H9 (cell line): Measurements from ENCODE around the gene XRRA1. TPM values are rescaled to one million over a fixed set of nuclear protein-coding genes. Genes with fewer than 3 reads are reported as not detected.

ENCODE experiments used
- DNase-seq: peaks from one replicate; pipeline ENCODE4 v3.0.0-alpha.2; 2017
- H2AFZ ChIP-seq: one replicate; pipeline ENCODE4 v1.6.1; 2013; ENCODE audit warnings: mild to moderate bottlenecking, low read length, control low read depth, moderate library complexity
- H2AK5ac ChIP-seq: 2 replicates; pipeline ENCODE4 v1.6.1; 2013; ENCODE audit warnings: low read length, control low read depth, mixed read lengths; ENCODE audit not compliant: insufficient read length
- H2BK120ac ChIP-seq: one replicate; pipeline ENCODE4 v1.6.1; 2013; ENCODE audit warnings: low read depth, mild to moderate bottlenecking, low read length, control low read depth, inconsistent platforms; ENCODE audit not compliant: poor library complexity, severe bottlenecking
- H2BK12ac ChIP-seq: 2 replicates; pipeline ENCODE4 v1.6.1; 2013; ENCODE audit warnings: low read length, control low read depth, mixed read lengths, low read depth; ENCODE audit not compliant: insufficient read length
- H2BK15ac ChIP-seq: 2 replicates; pipeline ENCODE4 v1.6.1; 2013; ENCODE audit warnings: low read depth, low read length, control low read depth
- H2BK20ac ChIP-seq: one replicate; pipeline ENCODE4 v1.6.1; 2013; ENCODE audit warnings: low read depth, mild to moderate bottlenecking, low read length, control low read depth, inconsistent platforms; ENCODE audit not compliant: poor library complexity, severe bottlenecking
- H2BK5ac ChIP-seq: 2 replicates; pipeline ENCODE4 v1.6.1; 2013; ENCODE audit warnings: low read length, control low read depth, mixed read lengths; ENCODE audit not compliant: insufficient read length
- H3K14ac ChIP-seq: 2 replicates; pipeline ENCODE4 v1.6.1; 2013; ENCODE audit warnings: low read length, control low read depth; ENCODE audit not compliant: insufficient read depth
- H3K18ac ChIP-seq: 2 replicates; pipeline ENCODE4 v1.6.1; 2013; ENCODE audit warnings: low read depth, mild to moderate bottlenecking, mixed read lengths, low read length, control low read depth; ENCODE audit not compliant: insufficient read length
- H3K23ac ChIP-seq: 2 replicates; pipeline ENCODE4 v1.6.1; 2013; ENCODE audit warnings: low read length, control low read depth, mixed read lengths, low read depth; ENCODE audit not compliant: insufficient read length
- H3K23me2 ChIP-seq: 2 replicates; pipeline ENCODE4 v1.6.1; 2013; ENCODE audit warnings: low read depth, mild to moderate bottlenecking, mixed read lengths, low read length, control low read depth; ENCODE audit not compliant: insufficient read length, poor library complexity, severe bottlenecking
- H3K27ac ChIP-seq: 2 replicates; pipeline ENCODE4 v1.5.1; 2013; ENCODE audit warnings: low read length, control low read depth, mixed read lengths, low read depth; ENCODE audit not compliant: insufficient read length
- H3K27me3 ChIP-seq: 2 replicates; pipeline ENCODE4 v1.6.1; 2013; ENCODE audit warnings: low read length, control low read depth, inconsistent platforms; ENCODE audit not compliant: insufficient read depth
- H3K4ac ChIP-seq: 2 replicates; pipeline ENCODE4 v1.6.1; 2013; ENCODE audit warnings: low read depth, mild to moderate bottlenecking, control low read depth, inconsistent platforms, low read length, moderate library complexity
- H3K4me1 ChIP-seq: 2 replicates; pipeline ENCODE4 v1.6.1; 2013; ENCODE audit warnings: low read length, control low read depth, inconsistent platforms; ENCODE audit not compliant: insufficient read depth
- H3K4me2 ChIP-seq: 2 replicates; pipeline ENCODE4 v1.6.1; 2013; ENCODE audit warnings: low read length, control low read depth, mixed read lengths; ENCODE audit not compliant: insufficient read length, insufficient read depth
- H3K56ac ChIP-seq: 2 replicates; pipeline ENCODE4 v1.6.1; 2013; ENCODE audit warnings: low read depth, mild to moderate bottlenecking, mixed read lengths, low read length, control low read depth; ENCODE audit not compliant: insufficient read length
- H3K79me1 ChIP-seq: 2 replicates; pipeline ENCODE4 v1.6.1; 2013; ENCODE audit warnings: low read depth, mild to moderate bottlenecking, moderate library complexity, low read length, control low read depth, inconsistent platforms; ENCODE audit not compliant: insufficient read depth, poor library complexity, severe bottlenecking
- H3K79me2 ChIP-seq: 2 replicates; pipeline ENCODE4 v1.6.1; 2013; ENCODE audit warnings: low read length, control low read depth, inconsistent platforms; ENCODE audit not compliant: insufficient read depth
- H3K9ac ChIP-seq: 2 replicates; pipeline ENCODE4 v1.6.1; 2013; ENCODE audit warnings: low read length, control low read depth, mixed read lengths; ENCODE audit not compliant: insufficient read length; ENCODE audit errors: extremely low read depth
- H3K9me3 ChIP-seq: one replicate; pipeline ENCODE4 v1.6.1; 2013; ENCODE audit warnings: low read depth, low read length, inconsistent platforms; ENCODE audit not compliant: control insufficient read depth
- H3T11ph ChIP-seq: one replicate; pipeline ENCODE4 v1.6.1; 2013; ENCODE audit warnings: mild to moderate bottlenecking, low read length, control low read depth, inconsistent platforms
- H4K20me1 ChIP-seq: one replicate; pipeline ENCODE4 v1.6.1; 2013; ENCODE audit not compliant: control insufficient read depth, insufficient read length, insufficient read depth
- H4K5ac ChIP-seq: 2 replicates; pipeline ENCODE4 v1.6.1; 2013; ENCODE audit warnings: low read depth, mild to moderate bottlenecking, mixed read lengths, low read length, control low read depth; ENCODE audit not compliant: insufficient read length
- H4K8ac ChIP-seq: replicated peaks from 2 replicates; pipeline ENCODE4 v1.6.1; 2013; ENCODE audit warnings: low read length, control low read depth, mixed read lengths, low read depth; ENCODE audit not compliant: insufficient read length
- H4K91ac ChIP-seq: 2 replicates; pipeline ENCODE4 v1.6.1; 2013; ENCODE audit warnings: low read depth, mild to moderate bottlenecking, moderate library complexity, mixed read lengths, low read length, control low read depth; ENCODE audit not compliant: insufficient read length
- H3K27ac Mint-ChIP-seq, 3 experiments: 2 replicates in 2 of 3; 3 replicates in 1 of 3; pipeline ENCODE4 v1.8.0; 2020 to 2021; ENCODE audit warnings: mixed read lengths in 3 of 3, mild to moderate bottlenecking in 1 of 3, moderate library complexity in 1 of 3
- H3K27me3 Mint-ChIP-seq: 2 replicates; pipeline ENCODE4 v1.8.0; 2021; ENCODE audit warnings: low read depth, mild to moderate bottlenecking, moderate library complexity, mixed read lengths
- H3K36me3 Mint-ChIP-seq, 3 experiments: 2 replicates in 2 of 3; 3 replicates in 1 of 3; pipeline ENCODE4 v1.8.0; 2020 to 2021; ENCODE audit warnings: low read depth in 3 of 3, mixed read lengths in 3 of 3; ENCODE audit not compliant: insufficient read depth in 1 of 3
- H3K4me1 Mint-ChIP-seq, 2 experiments: 2 replicates each; pipeline ENCODE4 v1.8.0; 2020; ENCODE audit warnings: mixed read lengths in 2 of 2
- H3K4me3 Mint-ChIP-seq, 2 experiments: 2 replicates in 1 of 2; 3 replicates in 1 of 2; pipeline ENCODE4 v1.8.0; 2020 to 2021; ENCODE audit warnings: mild to moderate bottlenecking in 2 of 2, mixed read lengths in 2 of 2, moderate library complexity in 1 of 2
- H3K9me3 Mint-ChIP-seq, 2 experiments: 2 replicates in 1 of 2; 3 replicates in 1 of 2; pipeline ENCODE4 v1.8.0; 2020; ENCODE audit warnings: mild to moderate bottlenecking in 2 of 2, mixed read lengths in 2 of 2, moderate library complexity in 1 of 2
- CTCF ChIP-seq: fragments of 200-600 bp; sonication (generic); conservative IDR thresholded peaks from 3 replicates; pipeline ENCODE4 v1.8.0; 2021; ENCODE audit warnings: antibody characterized with exemption, mild to moderate bottlenecking
- WGBS: extraction: QIAGEN DNeasy Blood & Tissue Kit; methylation state at CpG from one replicate; pipeline ENCODE4 v1.1.7; 2013; ENCODE audit warnings: missing lambda C conversion rate, low lambda C conversion rate, mixed read lengths; ENCODE audit not compliant: insufficient read length; ENCODE audit errors: extremely low coverage; 5-methylcytosine and 5-hydroxymethylcytosine counted together
- total RNA-seq: library from RNA; stranded (reverse); gene quantifications from 2 replicates; pipeline ENCODE4 v1.2.1, GENCODE V29; 2021

The XRRA1 gene
- total RNA-seq, 1 experiment from 2014 or later: 4.5 TPM

DNA sequence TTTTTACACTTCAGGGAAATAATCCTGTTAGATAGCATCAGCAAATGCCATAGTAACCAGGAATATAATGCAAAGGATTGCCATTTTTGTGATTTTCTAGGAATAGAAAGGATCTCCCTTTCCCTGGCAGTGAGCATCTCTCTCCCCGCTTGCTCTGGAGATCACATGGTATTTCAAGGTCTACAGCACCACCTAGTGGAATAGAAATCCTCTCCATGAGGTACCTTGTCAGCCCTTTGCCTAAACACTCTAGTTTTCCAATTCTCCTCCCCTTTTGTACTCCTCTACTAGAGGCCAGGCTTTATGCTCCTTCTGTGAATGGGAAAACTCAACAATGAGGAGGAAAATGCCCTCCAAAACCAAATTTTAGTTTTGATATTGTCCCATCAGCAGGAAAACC is 78.4 kb downstream of the XRRA1 start:
- H2BK15ac ChIP-seq: no peak overlapping the region
- Mint-ChIP-seq H3K27me3 (no peaks in the 10 kb centered on the region), H3K27ac (no peak overlapping the region), H3K4me1 (no peaks in the 10 kb centered on the region), H3K4me3 (no peak overlapping the region), H3K36me3 (peaks cover 77 to 89% (median 89%) of the 10 kb centered on the region in 3 experiments), H3K9me3 (peaks cover 66 to 79% of the 10 kb centered on the region in 2 experiments)
- no peak overlapping the region for H3T11ph ChIP-seq
- no peak overlapping the region for H3K56ac ChIP-seq
- no peaks in the 10 kb centered on the region for H3K79me1 ChIP-seq
- peak; percentile 74 for TF ChIP-seq CTCF
- no peak overlapping the region for H2BK120ac ChIP-seq
- no peak overlapping the region for H4K8ac ChIP-seq
- H3K23me2 ChIP-seq: no peaks in the 10 kb centered on the region
- H3K4me2 ChIP-seq: no peak overlapping the region
- H2AFZ ChIP-seq: no peak overlapping the region
- peaks cover 49% of the 10 kb centered on the region for H3K9me3 ChIP-seq
- H4K91ac ChIP-seq: no peak overlapping the region
- H2BK20ac ChIP-seq: no peak overlapping the region
- H3K4ac ChIP-seq: no peak overlapping the region
- no peaks in the 10 kb centered on the region for H3K4me1 ChIP-seq
- H3K23ac ChIP-seq: no peak overlapping the region
- no peak overlapping the region for H3K27ac ChIP-seq
- H2BK5ac ChIP-seq: no peak overlapping the region
- H3K9ac ChIP-seq: no peak overlapping the region
- DNase-seq: no peak
- no peak overlapping the region for H4K5ac ChIP-seq
- H4K20me1 ChIP-seq: no peaks in the 10 kb centered on the region
- no peak overlapping the region for H3K18ac ChIP-seq
- no peak overlapping the region for H2AK5ac ChIP-seq
- no peaks in the 10 kb centered on the region for H3K79me2 ChIP-seq
- no peaks in the 10 kb centered on the region for H3K27me3 ChIP-seq
- no peak overlapping the region for H2BK12ac ChIP-seq
- WGBS: no CpG with 5 or more reads among the region's 1 CpG
- no peak overlapping the region for H3K14ac ChIP-seq
